ENCODE data around the gene CTIF.

Gene CTIF

DNA sequence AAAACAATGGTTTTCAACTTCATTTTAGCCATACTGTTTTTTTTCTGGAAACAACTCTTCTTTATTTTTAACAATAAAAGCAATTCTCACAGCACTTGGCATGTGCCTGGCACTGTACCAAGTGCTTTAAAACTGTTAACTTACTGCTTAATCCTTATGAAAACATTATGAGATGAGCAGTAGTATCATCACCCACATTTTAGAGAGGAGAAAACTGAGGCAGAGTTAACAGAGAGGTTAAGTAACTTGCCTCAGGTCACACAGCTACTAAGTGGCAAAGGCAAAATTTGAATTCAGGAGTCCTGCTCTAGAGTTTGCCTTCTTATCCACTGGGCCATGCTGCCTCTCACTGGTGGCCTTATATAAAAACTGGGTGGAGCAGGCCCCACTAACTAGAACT is 23.2 kb downstream of the CTIF start:
- no peak for DNase-seq
- Histone ChIP-seq H3K27me3 (replicated peaks) (no peaks in the 10 kb centered on the region), H3K4me3 (ENCODE audit: low read depth, low read length) (no peak overlapping the region), H3K36me3 (replicated peaks) (no peaks in the 10 kb centered on the region), H3K27ac (no peak overlapping the region)
- TF ChIP-seq, protein P1, sequence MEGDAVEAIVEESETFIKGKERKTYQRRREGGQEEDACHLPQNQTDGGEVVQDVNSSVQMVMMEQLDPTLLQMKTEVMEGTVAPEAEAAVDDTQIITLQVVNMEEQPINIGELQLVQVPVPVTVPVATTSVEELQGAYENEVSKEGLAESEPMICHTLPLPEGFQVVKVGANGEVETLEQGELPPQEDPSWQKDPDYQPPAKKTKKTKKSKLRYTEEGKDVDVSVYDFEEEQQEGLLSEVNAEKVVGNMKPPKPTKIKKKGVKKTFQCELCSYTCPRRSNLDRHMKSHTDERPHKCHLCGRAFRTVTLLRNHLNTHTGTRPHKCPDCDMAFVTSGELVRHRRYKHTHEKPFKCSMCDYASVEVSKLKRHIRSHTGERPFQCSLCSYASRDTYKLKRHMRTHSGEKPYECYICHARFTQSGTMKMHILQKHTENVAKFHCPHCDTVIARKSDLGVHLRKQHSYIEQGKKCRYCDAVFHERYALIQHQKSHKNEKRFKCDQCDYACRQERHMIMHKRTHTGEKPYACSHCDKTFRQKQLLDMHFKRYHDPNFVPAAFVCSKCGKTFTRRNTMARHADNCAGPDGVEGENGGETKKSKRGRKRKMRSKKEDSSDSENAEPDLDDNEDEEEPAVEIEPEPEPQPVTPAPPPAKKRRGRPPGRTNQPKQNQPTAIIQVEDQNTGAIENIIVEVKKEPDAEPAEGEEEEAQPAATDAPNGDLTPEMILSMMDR (IDR thresholded peaks at IDR 0.05; ENCODE audit: low read depth, low read length, missing control alignments): no peak
- in situ Hi-C loops (cut with HindIII; ENCODE audit: low pct_ligation_motif_present, low sequenced_read_pairs): no loop called here

DNA sequence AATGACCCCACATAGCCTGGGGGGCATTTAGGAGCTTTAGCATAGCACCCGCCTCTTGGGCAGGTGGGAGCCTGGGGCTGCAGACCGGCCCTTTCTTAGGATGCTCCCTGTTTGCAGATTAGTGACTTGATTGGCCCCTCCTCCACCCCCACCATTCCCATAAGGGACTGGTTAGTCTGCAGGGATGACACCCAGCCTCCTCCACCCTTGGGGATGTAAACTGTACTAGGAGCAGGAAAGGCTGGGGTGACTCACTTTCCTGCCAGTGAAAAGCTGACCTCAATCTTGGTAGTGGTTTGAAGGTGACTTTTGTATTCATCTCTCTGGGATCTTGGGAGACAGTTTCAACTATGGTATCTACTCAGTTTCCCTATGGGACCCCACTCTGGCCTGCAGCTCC is 24.2 kb downstream of the CTIF start:
- no peaks in the 10 kb centered on the region for H3K36me3 ChIP-seq (replicated peaks)
- peak overlapping the region; percentile 43 for H3K27ac ChIP-seq
- DNase-seq: peak; percentile 77
- TF ChIP-seq, protein P1 (IDR thresholded peaks at IDR 0.05; ENCODE audit: low read depth, low read length, missing control alignments): no peak
- no peak overlapping the region for H3K4me3 ChIP-seq (ENCODE audit: low read depth, low read length)
- H3K27me3 ChIP-seq (replicated peaks): no peaks in the 10 kb centered on the region
- in situ Hi-C loops (cut with HindIII; ENCODE audit: low pct_ligation_motif_present, low sequenced_read_pairs): no loop called here

DNA sequence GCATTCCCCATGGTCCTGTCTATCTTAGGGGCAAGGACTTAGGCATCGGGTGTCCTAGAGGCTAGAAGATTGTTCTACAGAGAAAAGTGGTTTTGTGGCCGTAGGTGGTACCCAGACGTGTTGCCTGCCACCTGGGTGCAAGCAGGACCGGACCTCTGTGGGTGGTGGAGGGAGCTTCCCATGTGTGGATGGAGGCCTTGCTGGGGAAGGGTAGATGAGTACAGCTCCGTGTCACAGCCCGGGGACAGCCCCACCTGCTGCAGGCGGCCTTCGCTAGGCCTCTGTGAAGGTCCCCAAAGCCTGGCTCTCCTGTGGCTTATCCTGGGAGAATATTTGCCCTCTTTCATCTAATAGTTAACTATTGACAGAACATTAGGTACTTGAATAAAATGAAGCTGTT is 25.3 kb downstream of the CTIF start:
- no peaks in the 10 kb centered on the region for H3K27me3 ChIP-seq (replicated peaks)
- DNase-seq: no peak
- in situ Hi-C loops (cut with HindIII; ENCODE audit: low pct_ligation_motif_present, low sequenced_read_pairs): no loop called here
- TF ChIP-seq, protein P1 (IDR thresholded peaks at IDR 0.05; ENCODE audit: low read depth, low read length, missing control alignments): no peak
- H3K36me3 ChIP-seq (replicated peaks): no peaks in the 10 kb centered on the region
- H3K27ac ChIP-seq: no peak overlapping the region
- no peak overlapping the region for H3K4me3 ChIP-seq (ENCODE audit: low read depth, low read length)

DNA sequence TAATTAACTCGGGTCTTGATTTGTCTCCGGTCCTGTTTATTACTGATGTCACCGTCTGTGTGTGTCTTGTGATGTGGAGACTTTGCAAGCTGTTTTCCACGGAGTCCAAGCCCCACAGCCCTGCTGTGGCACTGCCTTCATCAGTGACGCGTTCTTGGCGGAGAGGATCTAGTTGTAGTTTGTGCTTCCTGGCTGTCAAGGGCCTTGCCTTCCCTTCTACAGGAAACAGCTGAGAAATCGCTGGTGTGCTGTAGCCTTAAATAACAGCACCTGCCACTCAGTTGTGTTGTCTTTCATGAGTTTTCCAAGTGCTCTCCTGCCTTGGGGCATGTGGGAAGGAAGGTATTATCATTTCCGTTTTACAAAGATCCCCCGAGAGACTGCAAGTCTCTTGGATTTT is 26.3 kb downstream of the CTIF start:
- no peak for DNase-seq
- TF ChIP-seq, protein P1 (IDR thresholded peaks at IDR 0.05; ENCODE audit: low read depth, low read length, missing control alignments): no peak

DNA sequence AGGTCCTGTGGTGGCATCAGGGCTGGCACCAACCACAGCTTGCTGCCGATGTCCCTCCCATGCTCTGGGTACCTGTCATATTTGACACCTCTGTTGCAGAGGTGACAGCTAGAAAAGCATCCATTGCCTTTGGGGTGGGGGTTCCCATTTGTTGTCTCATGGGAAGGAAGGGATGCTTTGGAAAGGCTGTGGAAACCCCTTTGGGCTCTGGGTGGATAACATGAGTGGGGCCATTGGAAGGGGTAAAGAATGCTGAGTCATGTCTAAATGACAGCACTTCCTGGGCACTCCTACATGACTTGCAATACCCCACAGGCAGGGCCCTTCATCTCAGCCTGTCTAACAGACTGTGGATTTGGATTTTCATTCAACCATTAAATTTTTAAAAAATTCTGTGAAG is 27.8 kb downstream of the CTIF start:
- Histone ChIP-seq H3K27me3 (replicated peaks) (no peaks in the 10 kb centered on the region), H3K27ac (no peak overlapping the region), H3K36me3 (replicated peaks) (no peaks in the 10 kb centered on the region), H3K4me3 (ENCODE audit: low read depth, low read length) (no peak overlapping the region)
- TF ChIP-seq, protein P1 (IDR thresholded peaks at IDR 0.05; ENCODE audit: low read depth, low read length, missing control alignments): no peak
- DNase-seq: no peak
- in situ Hi-C loops (cut with HindIII; ENCODE audit: low pct_ligation_motif_present, low sequenced_read_pairs): no loop called here

More for the DNA sequence above, 26.3 kb downstream of the CTIF start:
- Histone ChIP-seq H3K27ac (no peak overlapping the region), H3K4me3 (ENCODE audit: low read depth, low read length) (no peak overlapping the region), H3K27me3 (replicated peaks) (no peaks in the 10 kb centered on the region), H3K36me3 (replicated peaks) (no peaks in the 10 kb centered on the region)
- in situ Hi-C loops (cut with HindIII; ENCODE audit: low pct_ligation_motif_present, low sequenced_read_pairs): no loop called here

DNA sequence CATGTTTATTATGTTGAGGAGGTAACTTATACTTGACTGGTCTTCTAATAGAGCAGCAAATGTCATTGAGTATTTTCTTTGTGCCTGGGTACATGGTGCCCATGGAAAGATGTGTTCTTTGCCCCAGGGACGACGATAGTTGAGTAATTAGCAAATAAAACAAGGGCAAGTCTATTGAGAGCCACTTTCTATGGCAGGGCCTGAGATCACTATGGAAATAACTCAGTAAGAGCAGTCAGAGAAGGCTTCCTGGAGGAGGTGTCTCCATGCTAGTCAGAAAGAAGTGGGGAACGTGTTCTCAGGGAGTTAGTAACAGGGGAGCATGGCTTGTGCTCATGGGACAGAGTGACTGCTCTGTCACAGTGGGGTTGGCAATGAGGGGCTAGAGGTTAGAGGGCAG is 28.6 kb downstream of the CTIF start:
- Histone ChIP-seq H3K36me3 (replicated peaks) (no peaks in the 10 kb centered on the region), H3K27ac (no peak overlapping the region), H3K27me3 (replicated peaks) (no peaks in the 10 kb centered on the region), H3K4me3 (ENCODE audit: low read depth, low read length) (no peak overlapping the region)
- in situ Hi-C loops (cut with HindIII; ENCODE audit: low pct_ligation_motif_present, low sequenced_read_pairs): no loop called here
- no peak for DNase-seq
- TF ChIP-seq, protein P1 (IDR thresholded peaks at IDR 0.05; ENCODE audit: low read depth, low read length, missing control alignments): no peak

Data from brain microvascular endothelial cell (primary cell).